Peyer's patch (tissue), 4 donors: Measurements from ENCODE around the gene SULF2. TPM values are rescaled to one million over a fixed set of nuclear protein-coding genes. Genes with fewer than 3 reads are reported as not detected.

ENCODE experiments used
- DNase-seq, 3 donors: peaks; one replicate each; pipeline ENCODE4 v3.0.0-alpha.2; 2017 to 2019
- H3K27ac ChIP-seq, 4 donors: fragments of 200-600 bp; sonication (generic); one replicate each; pipeline ENCODE4 v1.5.1; 2016 to 2019
- H3K27me3 ChIP-seq, 2 donors: fragments of 200-600 bp; sonication (generic); one replicate each; pipeline ENCODE4 v1.5.1; 2019
- H3K36me3 ChIP-seq, 3 donors: fragments of 200-600 bp; sonication (generic); one replicate each; pipeline ENCODE4 v1.5.1; 2016 to 2019
- H3K4me1 ChIP-seq, 4 donors: fragments of 200-600 bp; sonication (generic); one replicate each; pipeline ENCODE4 v1.5.1; 2016 to 2019
- H3K4me3 ChIP-seq, 4 donors: fragments of 200-600 bp; sonication (generic); 1 replicate in 3 of 4; 2 replicates in 1 of 4; pipeline ENCODE4 v1.5.1; 2016 to 2019; ENCODE audit warnings: mild to moderate bottlenecking in 1 of 4
- H3K9me3 ChIP-seq, 4 donors: fragments of 200-600 bp; sonication (generic); one replicate each; pipeline ENCODE4 v1.5.1; 2016 to 2019; ENCODE audit warnings: mild to moderate bottlenecking in 1 of 4
- CTCF ChIP-seq, 6 experiments: fragments of 450-650 bp in 4 of 6; fragments of 200-600 bp in 2 of 6; sonication (generic) in 1 of 6; IDR thresholded peaks; one replicate each; pipeline ENCODE4 v1.5.1; 2017 to 2019; ENCODE audit warnings: antibody characterized with exemption in 6 of 6, mild to moderate bottlenecking in 3 of 6, moderate library complexity in 1 of 6
- POLR2A ChIP-seq, 2 donors: fragments of 450-650 bp; IDR thresholded peaks; one replicate each; pipeline ENCODE4 v1.5.1; 2017; ENCODE audit warnings: antibody characterized with exemption in 2 of 2, mild to moderate bottlenecking in 2 of 2, moderate library complexity in 2 of 2
- total RNA-seq, 4 donors: library from RNA; depleted of rRNA; stranded (reverse); fragments of >200 nt; gene quantifications; one replicate each; pipeline ENCODE4 v1.1.0, GENCODE V29; 2016

The SULF2 gene
- total RNA-seq, 4 donors from 2014 or later: 32.4 to 168 (median 52.5) TPM

DNA sequence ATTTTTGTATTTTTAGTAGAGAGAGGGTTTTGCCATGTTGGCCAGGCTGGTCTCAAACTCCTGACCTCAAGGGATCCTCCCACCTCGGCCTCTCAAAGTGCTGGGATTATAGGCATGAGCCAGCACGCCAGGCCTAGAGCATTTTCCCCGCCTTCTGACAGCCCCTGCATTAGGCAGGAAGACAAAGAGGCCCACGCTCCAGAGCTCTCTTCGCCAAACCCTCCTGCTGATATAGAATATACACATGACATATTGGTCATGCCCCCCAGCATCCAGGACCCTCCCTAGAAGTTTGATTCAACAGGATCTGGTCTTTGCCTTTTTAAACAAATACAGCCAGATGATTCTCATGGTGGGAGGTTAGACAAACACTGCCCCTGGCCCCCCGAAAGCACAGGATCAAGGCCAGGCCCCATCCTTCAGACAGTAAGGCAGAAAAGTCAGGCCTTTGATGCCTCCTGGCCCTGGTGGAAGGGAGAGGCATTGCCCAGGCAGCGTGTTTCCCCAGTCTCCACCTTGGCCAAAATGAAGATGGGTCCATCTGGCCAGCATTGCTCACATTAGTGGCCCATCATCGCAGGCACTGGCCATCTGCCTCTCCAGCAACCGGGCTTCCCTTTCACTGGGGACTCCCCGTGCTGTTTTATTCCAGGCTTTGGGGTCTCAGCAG is 4.4 kb downstream of the SULF2 start:
- no peaks in the 10 kb centered on the region for H3K36me3 ChIP-seq
- no peaks in the 10 kb centered on the region for H3K9me3 ChIP-seq
- DNase-seq: no peak
- no peak overlapping the region for H3K4me3 ChIP-seq
- TF ChIP-seq CTCF (IDR thresholded peaks at IDR 0.05): no peak
- H3K4me1 ChIP-seq: peaks cover 0 to 22% (median 4%) of the 10 kb centered on the region in 4 donors
- no peaks in the 10 kb centered on the region for H3K27me3 ChIP-seq
- no peak overlapping the region for H3K27ac ChIP-seq

- DNase-seq: no peak
- no peak overlapping the region for H3K4me3 ChIP-seq
- H3K36me3 ChIP-seq: no peaks in the 10 kb centered on the region
- no peaks in the 10 kb centered on the region for H3K27me3 ChIP-seq
- peaks cover 0 to 5% (median 0%) of the 10 kb centered on the region in 4 donors for H3K9me3 ChIP-seq
- TF ChIP-seq POLR2A (IDR thresholded peaks at IDR 0.05): no peak
- TF ChIP-seq CTCF (IDR thresholded peaks at IDR 0.05): no peak
- H3K4me1 ChIP-seq: peaks cover 0 to 12% (median 0%) of the 10 kb centered on the region in 4 donors
- H3K27ac ChIP-seq: no peak overlapping the region
Measured at GRCh38 chr20:47778398-47779354, 6.6 kb downstream of the SULF2 start.

GRCh38 chr20:47777220-47777619 is 8.1 kb downstream of the SULF2 start:
- Histone ChIP-seq H3K36me3 (no peaks in the 10 kb centered on the region), H3K4me1 (peaks cover 0 to 9% (median 0%) of the 10 kb centered on the region in 4 donors), H3K27me3 (no peaks in the 10 kb centered on the region), H3K9me3 (peaks cover 0 to 5% (median 0%) of the 10 kb centered on the region in 4 donors), H3K4me3 (no peak overlapping the region), H3K27ac (no peak overlapping the region)
- no peak for DNase-seq
- TF ChIP-seq POLR2A (IDR thresholded peaks at IDR 0.05): no peak
- TF ChIP-seq CTCF (IDR thresholded peaks at IDR 0.05): no peak

DNA sequence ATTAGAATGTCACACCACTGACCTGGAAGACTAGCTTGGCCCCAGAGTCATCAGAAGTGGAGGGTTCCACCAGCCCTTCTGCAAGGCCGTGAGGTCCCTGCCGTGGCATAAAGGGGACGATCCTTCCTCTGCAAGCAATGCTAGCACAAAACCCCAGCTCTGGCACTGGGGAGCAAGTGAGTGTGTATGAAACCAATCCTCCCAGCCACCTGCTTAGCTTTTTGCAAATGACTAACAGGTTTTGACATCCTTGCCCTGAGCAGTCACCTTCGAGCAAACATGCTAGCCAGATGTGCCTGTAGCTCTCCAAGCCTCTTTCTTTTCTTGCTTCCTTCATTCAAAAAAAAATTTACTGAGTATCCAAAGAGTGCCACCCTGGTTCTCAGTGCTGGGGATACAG is 8.6 kb downstream of the SULF2 start:
- TF ChIP-seq POLR2A (IDR thresholded peaks at IDR 0.05): no peak
- TF ChIP-seq CTCF (IDR thresholded peaks at IDR 0.05): no peak
- Histone ChIP-seq H3K27ac (no peak overlapping the region), H3K36me3 (no peaks in the 10 kb centered on the region)

DNA sequence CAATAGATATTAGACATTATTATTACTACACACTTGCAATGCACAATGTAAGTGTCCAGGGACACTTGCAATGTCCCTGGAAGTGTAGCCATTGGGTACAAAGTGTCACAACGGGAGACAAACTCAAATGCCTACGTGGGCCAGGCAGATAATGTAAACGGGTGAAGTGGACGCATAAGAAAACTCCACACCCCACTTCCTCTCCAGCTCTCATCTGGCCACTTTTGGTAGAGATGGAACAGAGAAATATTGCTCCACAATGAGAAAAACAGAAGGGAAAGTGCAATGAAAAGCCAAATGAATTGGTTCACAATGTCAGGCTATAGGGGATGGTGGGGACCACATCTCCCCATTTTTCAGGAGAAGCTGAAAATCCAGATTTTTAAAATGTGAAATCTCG is 9.4 kb downstream of the SULF2 start:
- no peak overlapping the region for H3K27ac ChIP-seq
- H3K4me1 ChIP-seq: peaks cover 0 to 9% (median 0%) of the 10 kb centered on the region in 4 donors
- H3K9me3 ChIP-seq: peaks cover 0 to 5% (median 0%) of the 10 kb centered on the region in 4 donors
- DNase-seq: no peak
- no peak overlapping the region for H3K4me3 ChIP-seq
- no peak for TF ChIP-seq POLR2A (IDR thresholded peaks at IDR 0.05)
- no peak for TF ChIP-seq CTCF (IDR thresholded peaks at IDR 0.05)
- no peaks in the 10 kb centered on the region for H3K27me3 ChIP-seq
- no peaks in the 10 kb centered on the region for H3K36me3 ChIP-seq

More for the DNA sequence above, 8.6 kb downstream of the SULF2 start:
- Histone ChIP-seq H3K9me3 (peaks cover 0 to 5% (median 0%) of the 10 kb centered on the region in 4 donors), H3K4me3 (no peak overlapping the region), H3K27me3 (no peaks in the 10 kb centered on the region), H3K4me1 (peaks cover 0 to 9% (median 0%) of the 10 kb centered on the region in 4 donors)
- no peak for DNase-seq
